ENCODE data around the gene CD9.
"Not testable (repeated sequence)": the region's sequence is repeated elsewhere in the genome, so short reads cannot be mapped to it uniquely, and the experiment has no call there.

CD9 gene

DNA sequence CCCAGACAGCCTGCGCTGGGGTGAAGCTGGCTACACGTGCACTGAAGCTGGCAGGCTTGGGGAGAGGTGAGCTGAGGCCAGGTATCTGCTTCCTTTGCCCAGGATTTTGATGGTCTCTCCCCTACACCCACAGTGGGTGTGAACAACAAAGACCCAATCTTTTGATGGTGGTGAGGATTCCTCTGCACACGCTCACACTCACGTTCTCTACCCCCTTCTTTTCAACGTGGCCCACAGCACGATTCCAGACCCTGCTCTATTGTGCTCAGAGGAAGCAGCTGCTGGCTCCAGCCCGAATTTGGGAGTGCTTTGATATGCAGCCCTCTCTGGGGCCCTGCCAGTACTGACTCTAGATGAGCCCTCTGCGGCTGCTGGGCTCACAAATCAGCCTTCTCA lies 4.9 kb downstream of the CD9 start:
- Histone ChIP-seq H3K9me3 (ENCODE audit: insufficient read depth, low read depth, low read length) (no peaks in the 10 kb centered on the region), H3K4me3 (ENCODE audit: low read length) (peak overlapping the region; percentile 6; the same call in 1 of the 2 replicates), H3K36me3 (ENCODE audit: insufficient read depth, low read depth, low read length) (peaks cover 12% of the 10 kb centered on the region; the same call in 1 of the 2 replicates), H3K9ac (ENCODE audit: low read depth, low read length) (peak overlapping the region; percentile 67), H3K27me3 (ENCODE audit: insufficient read depth, low read length) (peaks cover 28% of the 10 kb centered on the region), H3K27ac (ENCODE audit: low read length) (peak overlapping the region; percentile 62), H3K4me1 (ENCODE audit: insufficient read depth, low read length) (peaks cover 39% of the 10 kb centered on the region)

DNA sequence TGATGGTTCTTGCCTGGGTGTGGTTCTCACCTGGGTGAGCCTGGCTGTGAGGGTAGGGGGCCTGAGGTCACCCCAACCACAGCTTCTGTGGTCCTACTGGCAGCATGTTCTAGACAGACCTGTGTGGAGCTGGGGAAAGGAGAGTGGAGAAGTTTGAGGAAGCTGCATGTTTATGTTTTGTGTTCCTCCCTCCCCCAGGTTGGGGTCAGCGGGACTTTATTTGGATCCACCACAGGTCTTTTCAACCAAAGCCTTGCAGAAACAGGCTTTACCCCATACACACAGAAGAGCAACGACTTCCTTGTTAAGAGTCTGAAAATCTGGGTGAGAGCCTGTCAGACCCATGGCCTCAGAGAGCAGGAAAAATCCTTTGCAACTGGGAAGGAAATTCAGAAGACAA lies 5.6 kb downstream of the CD9 start:
- H3K4me1 ChIP-seq (ENCODE audit: insufficient read depth, low read length) = peaks cover 39% of the 10 kb centered on the region

DNA sequence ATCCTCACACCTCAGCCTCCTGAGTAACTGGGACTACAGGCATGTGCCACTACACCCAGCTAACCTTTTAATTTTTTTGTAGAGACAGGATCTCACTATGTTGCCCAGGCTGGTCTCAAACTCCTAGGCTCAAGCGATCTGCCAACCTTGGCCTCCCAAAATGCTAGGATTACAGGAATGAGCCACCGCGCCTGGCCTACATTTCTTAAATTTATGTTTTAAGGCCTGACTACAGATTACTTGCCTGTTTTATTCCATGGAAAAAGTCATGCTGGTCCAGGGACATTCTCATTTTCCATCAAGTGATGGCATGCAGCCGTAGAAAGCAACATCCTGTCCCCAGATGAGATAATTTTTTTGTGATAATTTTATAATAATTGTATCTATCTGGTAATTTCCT lies 6.1 kb downstream of the CD9 start:
- Histone ChIP-seq H3K27ac (ENCODE audit: low read length) (no peak overlapping the region), H3K27me3 (ENCODE audit: insufficient read depth, low read length) (peaks cover 18% of the 10 kb centered on the region), H3K4me1 (ENCODE audit: insufficient read depth, low read length) (peaks cover 39% of the 10 kb centered on the region), H3K36me3 (ENCODE audit: insufficient read depth, low read depth, low read length) (peaks cover 14% of the 10 kb centered on the region), H3K9ac (ENCODE audit: low read depth, low read length) (no peak overlapping the region), H3K9me3 (ENCODE audit: insufficient read depth, low read depth, low read length) (no peaks in the 10 kb centered on the region), H3K4me3 (ENCODE audit: low read length) (no peak overlapping the region)

More for the DNA sequence above, 5.6 kb downstream of the CD9 start:
- Histone ChIP-seq H3K9me3 (ENCODE audit: insufficient read depth, low read depth, low read length) (no peaks in the 10 kb centered on the region), H3K9ac (ENCODE audit: low read depth, low read length) (peak overlapping the region; percentile 67; the same call in 1 of the 2 replicates), H3K4me3 (ENCODE audit: low read length) (peak overlapping the region; percentile 1; the same call in 1 of the 2 replicates), H3K36me3 (ENCODE audit: insufficient read depth, low read depth, low read length) (peaks cover 12% of the 10 kb centered on the region; the same call in 1 of the 2 replicates), H3K27me3 (ENCODE audit: insufficient read depth, low read length) (peaks cover 24% of the 10 kb centered on the region), H3K27ac (ENCODE audit: low read length) (peak overlapping the region; percentile 73)

GRCh38 chr12:6207259-6207925 lies 7.2 kb downstream of the CD9 start:
- H3K27ac ChIP-seq (ENCODE audit: low read length) = no peak overlapping the region
- peaks cover 7% of the 10 kb centered on the region for H3K27me3 ChIP-seq (ENCODE audit: insufficient read depth, low read length)
- H3K9ac ChIP-seq (ENCODE audit: low read depth, low read length) = peak overlapping the region; percentile 29; the same call in 1 of the 2 replicates
- peaks cover 17% of the 10 kb centered on the region for H3K36me3 ChIP-seq (ENCODE audit: insufficient read depth, low read depth, low read length)
- H3K4me3 ChIP-seq (ENCODE audit: low read length) = no peak overlapping the region
- H3K4me1 ChIP-seq (ENCODE audit: insufficient read depth, low read length) = peaks cover 40% of the 10 kb centered on the region
- H3K9me3 ChIP-seq (ENCODE audit: insufficient read depth, low read depth, low read length) = no peaks in the 10 kb centered on the region

DNA sequence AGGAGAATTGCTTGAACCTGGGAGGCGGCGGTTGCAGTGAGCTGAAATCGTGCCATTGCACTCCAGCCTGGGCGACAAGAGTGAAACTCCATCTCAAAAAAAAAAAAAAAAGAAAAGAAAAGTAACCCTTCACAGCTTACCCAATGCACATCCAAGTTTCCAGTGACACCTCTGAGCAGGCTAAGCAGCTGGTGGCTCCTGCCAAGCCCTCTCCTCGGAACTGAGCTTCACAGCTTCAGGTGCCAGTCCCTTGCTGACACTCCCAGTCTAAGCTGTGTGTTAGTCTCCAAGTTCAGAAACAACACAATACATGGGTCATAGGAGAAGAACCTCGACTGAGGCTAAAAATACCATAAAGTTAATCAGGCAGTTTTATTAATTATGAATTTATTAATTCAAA lies 7.9 kb downstream of the CD9 start:
- Histone ChIP-seq H3K36me3 (ENCODE audit: insufficient read depth, low read depth, low read length) (peaks cover 21% of the 10 kb centered on the region), H3K9me3 (ENCODE audit: insufficient read depth, low read depth, low read length) (no peaks in the 10 kb centered on the region), H3K27me3 (ENCODE audit: insufficient read depth, low read length) (0 out of 2 replicates have a peak, but pooled peaks cover under 1% of the 10 kb centered on the region), H3K4me1 (ENCODE audit: insufficient read depth, low read length) (peaks cover 42% of the 10 kb centered on the region), H3K9ac (ENCODE audit: low read depth, low read length) (no peak overlapping the region), H3K4me3 (ENCODE audit: low read length) (no peak overlapping the region), H3K27ac (ENCODE audit: low read length) (no peak overlapping the region)

DNA sequence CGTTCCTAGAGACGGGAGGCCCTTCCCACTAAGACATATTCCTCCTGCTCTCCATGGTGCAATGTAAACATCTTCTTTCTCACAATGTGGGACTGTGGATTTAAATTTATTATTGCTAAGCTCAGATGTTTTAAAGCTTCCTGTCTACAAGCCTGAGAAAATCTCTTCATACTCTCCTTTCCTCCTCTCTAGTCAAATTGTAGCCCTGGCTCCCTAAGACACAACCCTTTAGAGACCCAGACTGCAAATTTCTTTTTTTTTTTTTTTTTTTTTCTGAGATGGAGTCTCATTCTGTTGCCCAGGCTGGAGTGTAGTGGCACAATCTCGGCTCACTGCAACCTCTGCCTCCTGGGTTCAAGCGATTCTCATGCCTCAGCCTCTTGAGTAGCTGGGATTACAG lies 9.2 kb downstream of the CD9 start:
- not testable (repeated sequence) for H3K9me3 ChIP-seq (ENCODE audit: insufficient read depth, low read depth, low read length); H3K9ac ChIP-seq (ENCODE audit: low read depth, low read length); H3K27ac ChIP-seq (ENCODE audit: low read length); H3K27me3 ChIP-seq (ENCODE audit: insufficient read depth, low read length); H3K4me3 ChIP-seq (ENCODE audit: low read length)
- Histone ChIP-seq H3K36me3 (ENCODE audit: insufficient read depth, low read depth, low read length) (peaks cover 27% of the 10 kb centered on the region), H3K4me1 (ENCODE audit: insufficient read depth, low read length) (peaks cover 44% of the 10 kb centered on the region)

- Histone ChIP-seq H3K4me1 (ENCODE audit: insufficient read depth, low read length) (peaks cover 47% of the 10 kb centered on the region), H3K4me3 (ENCODE audit: low read length) (no peak overlapping the region), H3K9me3 (ENCODE audit: insufficient read depth, low read depth, low read length) (no peaks in the 10 kb centered on the region), H3K27ac (ENCODE audit: low read length) (peak overlapping the region; percentile 42), H3K9ac (ENCODE audit: low read depth, low read length) (no peak overlapping the region), H3K27me3 (ENCODE audit: insufficient read depth, low read length) (no peaks in the 10 kb centered on the region), H3K36me3 (ENCODE audit: insufficient read depth, low read depth, low read length) (peaks cover 27% of the 10 kb centered on the region)
Observed at GRCh38 chr12:6211421-6211869, 11.2 kb downstream of the CD9 start.

DNA sequence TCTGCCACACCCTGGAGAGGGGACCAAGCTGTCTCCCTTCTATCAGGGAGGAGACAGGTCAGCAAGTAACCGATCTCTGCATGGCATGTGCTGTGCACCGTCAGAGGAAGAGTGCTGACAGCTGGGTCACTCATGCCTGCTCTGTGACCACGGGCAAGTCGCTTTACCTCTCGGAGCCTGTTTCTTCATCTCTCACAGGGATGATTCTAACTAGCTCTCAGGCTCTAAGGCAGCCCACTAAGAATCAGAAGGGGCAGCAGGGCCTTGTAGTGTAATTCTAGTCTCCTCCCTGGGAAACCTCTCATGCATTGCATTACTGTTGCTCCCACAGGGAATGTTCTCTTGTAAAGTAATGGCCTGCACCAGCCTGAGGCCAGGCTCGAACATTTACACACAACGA lies 11.9 kb downstream of the CD9 start:
- H3K4me1 ChIP-seq (ENCODE audit: insufficient read depth, low read length) = peaks cover 52% of the 10 kb centered on the region
- H3K27ac ChIP-seq (ENCODE audit: low read length) = peak overlapping the region; percentile 42
- H3K36me3 ChIP-seq (ENCODE audit: insufficient read depth, low read depth, low read length) = peaks cover 27% of the 10 kb centered on the region
- H3K9me3 ChIP-seq (ENCODE audit: insufficient read depth, low read depth, low read length) = no peaks in the 10 kb centered on the region
- H3K27me3 ChIP-seq (ENCODE audit: insufficient read depth, low read length) = no peaks in the 10 kb centered on the region
- H3K9ac ChIP-seq (ENCODE audit: low read depth, low read length) = no peak overlapping the region
- H3K4me3 ChIP-seq (ENCODE audit: low read length) = no peak overlapping the region

DNA sequence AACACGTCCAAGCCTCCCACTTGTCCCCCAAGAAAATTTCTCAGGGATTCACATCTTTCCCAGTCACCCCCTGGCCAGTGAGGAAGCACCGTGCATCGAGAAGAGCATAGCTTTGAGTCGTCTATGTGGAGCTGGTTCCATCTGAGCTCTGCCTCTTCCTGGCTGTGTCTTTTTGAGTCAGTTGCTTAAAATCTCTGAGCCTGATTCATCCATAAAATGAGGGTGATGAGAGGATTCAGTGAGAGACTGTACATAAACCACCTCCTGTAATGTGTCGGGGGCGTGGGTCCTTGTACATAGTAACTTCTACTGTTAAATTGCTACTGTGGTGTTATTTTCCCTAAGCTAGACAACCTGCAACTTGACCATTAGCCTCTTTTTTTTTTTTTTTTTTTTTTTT lies 13.8 kb downstream of the CD9 start:
- H3K27me3 ChIP-seq (ENCODE audit: insufficient read depth, low read length) = no peaks in the 10 kb centered on the region
- no peak overlapping the region for H3K4me3 ChIP-seq (ENCODE audit: low read length)
- H3K36me3 ChIP-seq (ENCODE audit: insufficient read depth, low read depth, low read length) = peaks cover 32% of the 10 kb centered on the region
- H3K9ac ChIP-seq (ENCODE audit: low read depth, low read length) = peak overlapping the region; percentile 83; the same call in 1 of the 2 replicates
- peaks cover 46% of the 10 kb centered on the region for H3K4me1 ChIP-seq (ENCODE audit: insufficient read depth, low read length)
- H3K27ac ChIP-seq (ENCODE audit: low read length) = peak overlapping the region; percentile 81
- no peaks in the 10 kb centered on the region for H3K9me3 ChIP-seq (ENCODE audit: insufficient read depth, low read depth, low read length)

GRCh38 chr12:6214633-6215032 lies 14.4 kb downstream of the CD9 start:
- no peaks in the 10 kb centered on the region for H3K9me3 ChIP-seq (ENCODE audit: insufficient read depth, low read depth, low read length)
- H3K36me3 ChIP-seq (ENCODE audit: insufficient read depth, low read depth, low read length) = peaks cover 28% of the 10 kb centered on the region
- peak overlapping the region; percentile 41 for H3K4me3 ChIP-seq (ENCODE audit: low read length)
- no peaks in the 10 kb centered on the region for H3K27me3 ChIP-seq (ENCODE audit: insufficient read depth, low read length)
- H3K27ac ChIP-seq (ENCODE audit: low read length) = peak overlapping the region; percentile 81
- H3K9ac ChIP-seq (ENCODE audit: low read depth, low read length) = peak overlapping the region; percentile 83
- peaks cover 46% of the 10 kb centered on the region for H3K4me1 ChIP-seq (ENCODE audit: insufficient read depth, low read length)

DNA sequence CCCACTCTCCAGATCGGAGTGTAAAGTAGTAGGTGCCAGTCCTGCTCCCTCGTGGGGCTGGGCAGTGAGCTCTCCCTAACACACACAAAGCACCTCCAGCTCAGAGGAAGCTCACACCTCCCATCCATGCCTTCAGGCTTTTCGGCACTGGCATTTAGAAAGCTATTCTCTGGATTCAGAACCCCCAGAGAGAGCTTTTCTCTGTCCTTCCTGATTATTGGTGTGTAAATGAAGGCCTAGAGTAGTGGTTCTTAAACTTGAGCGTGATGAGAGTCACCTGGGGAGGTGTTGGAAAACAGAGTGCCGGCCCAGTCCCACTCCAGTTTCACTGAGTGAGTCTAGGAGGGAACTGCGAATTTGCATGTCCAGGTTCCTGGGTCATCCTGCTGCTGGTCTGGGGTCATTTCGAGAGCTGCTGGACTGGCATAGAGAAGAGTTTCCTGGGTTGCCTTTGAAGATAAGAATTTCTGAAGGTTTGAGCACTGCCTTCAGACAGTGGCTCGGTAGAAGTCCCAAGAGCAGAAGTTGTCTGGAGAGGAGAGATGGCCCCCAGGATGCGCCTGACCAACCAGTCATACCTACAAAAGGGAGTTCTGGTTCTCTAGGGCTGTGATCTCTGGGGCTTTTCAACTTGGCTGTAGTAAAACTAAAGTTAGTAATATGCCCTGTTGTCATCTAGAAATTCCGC lies 15.1 kb downstream of the CD9 start:
- peak overlapping the region; percentile 83 for H3K9ac ChIP-seq (ENCODE audit: low read depth, low read length)
- H3K36me3 ChIP-seq (ENCODE audit: insufficient read depth, low read depth, low read length) = peaks cover 28% of the 10 kb centered on the region
- H3K9me3 ChIP-seq (ENCODE audit: insufficient read depth, low read depth, low read length) = no peaks in the 10 kb centered on the region
- H3K27me3 ChIP-seq (ENCODE audit: insufficient read depth, low read length) = no peaks in the 10 kb centered on the region
- peak overlapping the region; percentile 41 for H3K4me3 ChIP-seq (ENCODE audit: low read length)
- peaks cover 52% of the 10 kb centered on the region for H3K4me1 ChIP-seq (ENCODE audit: insufficient read depth, low read length)
- peak overlapping the region; percentile 81 for H3K27ac ChIP-seq (ENCODE audit: low read length)
